Prostate gland (tissue), 2 donors: Measurements from ENCODE around the gene CEP164. TPM values are rescaled to one million over a fixed set of nuclear protein-coding genes. Genes with fewer than 3 reads are reported as not detected.

Experiments used
- DNase-seq: peaks from one replicate; pipeline ENCODE4 v3.0.0-alpha.2; 2019; ENCODE audit warnings: low spot score
- H3K27ac ChIP-seq, 2 donors: fragments of 200-600 bp; sonication (generic); 2 replicates each; pipeline ENCODE4 v1.5.1; 2017 to 2019
- H3K27me3 ChIP-seq: fragments of 200-600 bp; sonication (generic); replicated peaks from 2 replicates; pipeline ENCODE4 v1.5.1; 2019; ENCODE audit not compliant: insufficient read depth
- H3K36me3 ChIP-seq, 2 donors: fragments of 200-600 bp; sonication (generic); 1 replicate in 1 of 2; 2 replicates in 1 of 2; pipeline versions ENCODE4 v1.5.1 to v1.8.1; 2017 to 2019
- H3K4me1 ChIP-seq: fragments of 200-600 bp; sonication (generic); replicated peaks from 2 replicates; pipeline ENCODE4 v1.5.1; 2019
- H3K4me3 ChIP-seq, 2 donors: fragments of 200-600 bp; sonication (generic); 2 replicates each; pipeline ENCODE4 v1.5.1; 2017 to 2019
- H3K9me3 ChIP-seq: fragments of 200-600 bp; sonication (generic); 2 replicates; pipeline ENCODE4 v1.5.1; 2017
- CTCF ChIP-seq, 4 experiments: fragments of 200-600 bp in 2 of 4; fragments of 450-650 bp in 2 of 4; sonication (generic) in 2 of 4; IDR thresholded peaks; 1 replicate in 3 of 4; 2 replicates in 1 of 4; pipeline ENCODE4 v1.5.1; 2016 to 2019; ENCODE audit warnings: antibody characterized with exemption in 4 of 4, mild to moderate bottlenecking in 2 of 4, moderate library complexity in 2 of 4
- POLR2A ChIP-seq: fragments of 450-650 bp; IDR thresholded peaks from one replicate; pipeline ENCODE4 v1.6.1; 2016; ENCODE audit warnings: antibody characterized with exemption, mild to moderate bottlenecking
- POLR2AphosphoS5 ChIP-seq: sonication (generic); formaldehyde crosslinking; IDR thresholded peaks from one replicate; pipeline ENCODE4 v1.6.1; 2017; ENCODE audit warnings: antibody characterized with exemption
- WGBS: methylation state at CpG from one replicate; pipeline ENCODE4 v1.1.5; 2018; 5-methylcytosine and 5-hydroxymethylcytosine counted together
- intact Hi-C: fragments of 100-400 bp; cut with DNase I; formaldehyde crosslinking; loops from one replicate; pipeline ENCODE4 v1.14.2; 2022
- total RNA-seq, 2 donors: library from RNA; depleted of rRNA; stranded (reverse); fragments of >200 nt; gene quantifications; one replicate each; pipeline ENCODE4 v1.1.0, GENCODE V29; 2016

Gene CEP164
- total RNA-seq, 2 donors from 2014 or later: 27.7 to 40.6 TPM

DNA sequence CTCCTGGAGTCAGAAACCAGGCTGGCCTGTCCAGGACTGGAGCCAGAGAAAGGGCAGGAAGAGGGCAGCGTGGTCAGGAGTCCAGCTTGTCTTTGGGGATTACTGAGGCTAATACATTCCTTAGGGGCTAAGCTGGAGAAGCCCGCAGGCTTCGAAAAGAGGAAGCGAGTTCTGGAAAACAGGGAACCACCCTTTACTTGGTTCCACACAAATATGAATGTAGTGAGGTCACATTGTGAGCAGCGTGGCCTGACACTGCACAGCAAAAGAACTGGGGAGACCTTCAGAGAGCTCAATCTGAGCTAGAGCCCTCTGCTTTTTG is 132.3 kb downstream of the CEP164 start:
- H3K9me3 ChIP-seq: no peaks in the 10 kb centered on the region
- no peak for DNase-seq
- H3K27ac ChIP-seq: no peak overlapping the region
- TF ChIP-seq CTCF (IDR thresholded peaks at IDR 0.05): no peak
- intact Hi-C loops: no loop called here
- H3K4me1 ChIP-seq: no peaks in the 10 kb centered on the region
- no peak overlapping the region for H3K4me3 ChIP-seq
- no peaks in the 10 kb centered on the region for H3K36me3 ChIP-seq
- H3K27me3 ChIP-seq: no peaks in the 10 kb centered on the region
- WGBS: 81% methylated on average over 5 of the region's 5 CpGs

DNA sequence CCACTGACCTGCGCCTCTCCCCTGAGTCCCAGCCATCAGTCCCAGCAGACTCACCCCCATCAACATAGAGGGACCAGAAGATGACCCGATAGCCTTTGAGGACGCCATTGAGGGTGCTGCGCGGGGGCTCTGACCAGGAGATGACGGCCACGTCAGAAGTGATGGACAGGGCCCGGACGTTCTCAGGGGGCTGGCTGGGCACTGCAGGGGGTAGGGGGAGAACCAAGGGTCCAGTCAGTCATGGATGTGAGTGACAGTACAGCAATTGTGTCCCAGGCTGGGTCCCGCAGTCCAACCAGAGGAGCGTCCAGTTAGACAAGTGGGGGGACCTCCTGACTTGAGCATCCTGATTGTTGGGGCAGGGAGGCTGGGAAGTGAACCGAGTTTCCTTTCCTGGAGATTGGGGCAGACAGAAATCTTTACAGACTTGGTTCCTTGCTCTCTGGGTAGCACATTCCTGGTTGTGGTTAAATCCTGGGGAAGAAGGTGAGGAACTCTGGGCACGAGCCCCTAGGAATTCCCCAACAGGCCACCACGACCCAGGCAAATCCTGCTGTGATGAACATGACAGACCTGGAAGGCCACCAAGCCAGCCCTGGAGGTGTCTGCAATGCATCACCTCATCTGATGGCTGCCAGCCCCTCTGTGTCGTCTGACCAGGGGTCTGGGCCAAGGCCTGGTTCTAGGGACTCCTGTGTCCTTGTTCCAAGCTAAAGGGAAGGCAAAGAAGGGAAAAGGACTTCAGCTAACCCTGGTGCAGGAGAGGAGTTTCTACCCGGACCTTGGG is 133.9 kb downstream of the CEP164 start:
- H3K9me3 ChIP-seq: no peaks in the 10 kb centered on the region
- no peaks in the 10 kb centered on the region for H3K4me1 ChIP-seq
- H3K27me3 ChIP-seq: no peaks in the 10 kb centered on the region
- H3K27ac ChIP-seq: no peak overlapping the region
- 91% methylated on average over 16 of the region's 16 CpGs for WGBS
- no peak overlapping the region for H3K4me3 ChIP-seq
- H3K36me3 ChIP-seq: no peaks in the 10 kb centered on the region
- DNase-seq: no peak
- TF ChIP-seq POLR2A (no peak), CTCF (IDR thresholded peaks at IDR 0.05) (no peak), POLR2AphosphoS5 (no peak)
- intact Hi-C loops: no loop called here

GRCh38 chr11:117462183-117462863 is 134.7 kb downstream of the CEP164 start:
- no peak for TF ChIP-seq POLR2AphosphoS5
- no peak for TF ChIP-seq POLR2A
- TF ChIP-seq CTCF (IDR thresholded peaks at IDR 0.05): no peak
- Histone ChIP-seq H3K27ac (no peak overlapping the region), H3K36me3 (no peaks in the 10 kb centered on the region), H3K27me3 (no peaks in the 10 kb centered on the region), H3K4me1 (no peaks in the 10 kb centered on the region), H3K4me3 (no peak overlapping the region), H3K9me3 (no peaks in the 10 kb centered on the region)
- WGBS: 86% methylated on average over 18 of the region's 18 CpGs
- intact Hi-C loops: no loop called here
- DNase-seq: no peak

GRCh38 chr11:117462864-117463247 is 135.2 kb downstream of the CEP164 start:
- intact Hi-C loops: no loop called here
- H3K9me3 ChIP-seq: no peaks in the 10 kb centered on the region
- H3K4me3 ChIP-seq: no peak overlapping the region
- no peaks in the 10 kb centered on the region for H3K36me3 ChIP-seq
- 68% methylated on average over 8 of the region's 8 CpGs for WGBS
- no peak overlapping the region for H3K27ac ChIP-seq
- DNase-seq: no peak
- TF ChIP-seq CTCF (IDR thresholded peaks at IDR 0.05) (no peak), POLR2A (no peak), POLR2AphosphoS5 (no peak)
- H3K4me1 ChIP-seq: no peaks in the 10 kb centered on the region
- no peaks in the 10 kb centered on the region for H3K27me3 ChIP-seq

Other genes with a start within 250 kb of the CEP164 start
- 10 to 100 TPM; 26.2 to 77.6 TPM for gene SIK3, start 229.4 kb upstream of the CEP164 start, total RNA-seq
- 100 to 1,000 TPM in 1 of 2 donors, 10 to 100 TPM in 1; 72.5 to 126 TPM for gene PAFAH1B2, start 183.6 kb upstream of the CEP164 start, total RNA-seq
- gene SIDT2, start 149.1 kb upstream of the CEP164 start, total RNA-seq: 100 to 1,000 TPM in 1 of 2 donors, 10 to 100 TPM in 1; 69.5 to 144 TPM
- gene TAGLN, start 128.5 kb upstream of the CEP164 start, total RNA-seq: 1,000 to 10,000 TPM; 2,153 to 2,440 TPM
- gene PCSK7, start 95.8 kb upstream of the CEP164 start, total RNA-seq: 10 to 100 TPM; 38.5 to 45.7 TPM
- gene RNF214, start 95.2 kb upstream of the CEP164 start, total RNA-seq: 10 to 100 TPM in 1 of 2 donors, 1 to 10 TPM in 1; 9.4 to 24.8 TPM
- gene BACE1-AS, start 36.5 kb upstream of the CEP164 start, total RNA-seq: 10 to 100 TPM in 1 of 2 donors, 1 to 10 TPM in 1; 4.8 to 19.1 TPM
- gene BACE1, start 11.6 kb upstream of the CEP164 start, total RNA-seq: 10 to 100 TPM; 12.4 to 28.4 TPM